Smooth muscle cell of the coronary artery (primary cell): ENCODE measurements around the gene ZNF544. TPM values are rescaled to one million over a fixed set of nuclear protein-coding genes. Genes with fewer than 3 reads are reported as not detected.

Experiments used
- total RNA-seq: library from RNA; depleted of rRNA; stranded (reverse); fragments of >200 nt; gene quantifications from 2 replicates; pipeline ENCODE4 v1.2.3, GENCODE V29; 2014; ENCODE audit warnings: low replicate concordance

ZNF544 gene
- total RNA-seq: 13.8 and 29.7 TPM in 2 replicates

GRCh38 chr19:58228585-58229254 is at the start of gene ZNF544:
Gene ZNF544, plus strand, starts transcription at chr19:58228914. Its CDS starts 15,110 bp downstream, at chr19:58244024.

GRCh38 chr19:58182989-58183816 is 45.5 kb upstream of the ZNF544 start, which contains the start of gene ZNF274:
Gene ZNF274, plus strand, starts transcription at chr19:58183061. Its CDS starts 905 bp downstream, at chr19:58183966.

GRCh38 chr19:58278541-58279041 is 49.9 kb downstream of the ZNF544 start, which contains the start of gene ZNF8:
Gene ZNF8, plus strand, starts transcription at chr19:58278955. Its CDS starts 127 bp downstream, at chr19:58279082.

GRCh38 chr19:58305065-58305931 is 76.6 kb downstream of the ZNF544 start, which contains the start of gene ERVK3-1:
Gene ERVK3-1, plus strand, starts transcription at chr19:58305377. Its CDS starts 6,792 bp downstream, at chr19:58312169.

Other genes starting within 250 kb of the ZNF544 start
- 7.4 and 12.3 TPM in 2 replicates for gene ZNF606, start 226.1 kb upstream of the ZNF544 start, total RNA-seq
- 0.23 TPM in 1 of 2 replicates, not detected in the other for gene ZSCAN1, start 194.9 kb upstream of the ZNF544 start, total RNA-seq
- gene ZNF135, start 169.6 kb upstream of the ZNF544 start, total RNA-seq: 3.6 and 3.9 TPM in 2 replicates
- 12.3 and 26.2 TPM in 2 replicates for gene ZSCAN18, start 130.7 kb upstream of the ZNF544 start, total RNA-seq
- 9.7 and 12.7 TPM in 2 replicates for gene ZNF329, start 78.1 kb upstream of the ZNF544 start, total RNA-seq
- gene ZNF274, start 45.9 kb upstream of the ZNF544 start, total RNA-seq: 10.6 and 23.0 TPM in 2 replicates
- 1.6 and 2.6 TPM in 2 replicates for gene ZNF8, start 50.0 kb downstream of the ZNF544 start, total RNA-seq
- 25.6 and 28.2 TPM in 2 replicates for gene ERVK3-1, start 76.5 kb downstream of the ZNF544 start, total RNA-seq
- gene ZSCAN22, start 98.1 kb downstream of the ZNF544 start, total RNA-seq: 2.0 and 2.3 TPM in 2 replicates
- gene A1BG, start 124.6 kb downstream of the ZNF544 start, total RNA-seq: 16.8 and 28.1 TPM in 2 replicates
- gene ZNF497, start 133.8 kb downstream of the ZNF544 start, total RNA-seq: 0.68 and 1.4 TPM in 2 replicates
- 0.35 and 2.0 TPM in 2 replicates for gene ZNF837, start 152.1 kb downstream of the ZNF544 start, total RNA-seq
- gene RPS5, start 158.4 kb downstream of the ZNF544 start, total RNA-seq: 3,343 and 4,752 TPM in 2 replicates
- gene RNF225, start 166.7 kb downstream of the ZNF544 start, total RNA-seq: 0.15 TPM in 1 of 2 replicates, not detected in the other
- 8.5 and 19.1 TPM in 2 replicates for gene ZNF584, start 179.7 kb downstream of the ZNF544 start, total RNA-seq
- 5.9 and 8.3 TPM in 2 replicates for gene ZNF132, start 211.2 kb downstream of the ZNF544 start, total RNA-seq
- gene ZNF324B, start 222.7 kb downstream of the ZNF544 start, total RNA-seq: 8.3 and 16.8 TPM in 2 replicates
- 12.6 and 16.7 TPM in 2 replicates for gene ZNF324, start 238.2 kb downstream of the ZNF544 start, total RNA-seq
- gene ZNF446, start 247.4 kb downstream of the ZNF544 start, total RNA-seq: 4.0 and 6.1 TPM in 2 replicates